Measurements from ENCODE around the gene UNC13B. TPM values are rescaled to one million over a fixed set of nuclear protein-coding genes. Genes with fewer than 3 reads are reported as not detected.
A peak's percentile ranks its signal among the peaks of the same experiment; 100 is the strongest.

UNC13B gene
- total and polyA plus RNA-seq, 2 of the 13 experiments (the other 11 are each of a cell fraction or from before 2014, with no cell fraction given): 14.0 to 18.3 TPM

- TF ChIP-seq HNF1A (IDR thresholded peaks at IDR 0.05; ENCODE audit: low read depth) (no peak), HNF1A (CRISPR knock-in tag; IDR thresholded peaks at IDR 0.05; ENCODE audit: borderline replicate concordance) (no peak), ZNF850 (CRISPR knock-in tag; conservative IDR thresholded peaks at IDR 0.05) (no peak), IRF1 (CRISPR knock-in tag; IDR thresholded peaks at IDR 0.05; ENCODE audit: low read depth) (no peak), HCFC1 (IDR thresholded peaks at IDR 0.05; ENCODE audit: low read depth, low read length) (no peak), ZNF407 (CRISPR knock-in tag; IDR thresholded peaks at IDR 0.05; ENCODE audit: not compliant biosample characterization) (no peak), ZSCAN5A (CRISPR knock-in tag; IDR thresholded peaks at IDR 0.05; ENCODE audit: borderline replicate concordance) (no peak), PRMT3 (CRISPR knock-in tag; IDR thresholded peaks at IDR 0.05; ENCODE audit: borderline replicate concordance, low read depth) (no peak), ZMYM4 (CRISPR knock-in tag; IDR thresholded peaks at IDR 0.05) (peak; percentile 96), E2F2 (CRISPR knock-in tag; IDR thresholded peaks at IDR 0.05; ENCODE audit: borderline replicate concordance) (no peak)
Measured at GRCh38 chr9:35193762-35194161, 32.0 kb downstream of the UNC13B start (continued).
